DND-41 (cell line): ENCODE measurements around the gene RNF138.

Source experiments
- CTCF ChIP-seq: IDR thresholded peaks from 2 replicates; pipeline ENCODE4 v1.5.1; 2012; ENCODE audit warnings: borderline replicate concordance, low read length, moderate library complexity, mild to moderate bottlenecking; ENCODE audit not compliant: poor library complexity, severe bottlenecking; ENCODE audit errors: extremely low read depth
- EZH2 ChIP-seq: IDR thresholded peaks from 3 replicates; pipeline ENCODE4 v1.6.1; 2012; ENCODE audit warnings: borderline replicate concordance, low read depth, mild to moderate bottlenecking, moderate library complexity, low read length, inconsistent platforms; ENCODE audit not compliant: severe bottlenecking

GRCh38 chr18:32148185-32148870 lies 56.7 kb downstream of the RNF138 start:
- TF ChIP-seq EZH2 (no peak), CTCF (no peak)
